ENCODE data around the gene PPFIBP1.

Gene PPFIBP1

GRCh38 chr12:27511723-27512045, 12.3 kb upstream of the PPFIBP1 start:
- Histone ChIP-seq H3K79me2 (ENCODE audit: low read length) (no peaks in the 10 kb centered on the region), H3K27me3 (replicated peaks; ENCODE audit: insufficient read depth, low read length) (no peaks in the 10 kb centered on the region), H3F3A (ENCODE audit: insufficient read depth, low read length) (no peaks in the 10 kb centered on the region), H3K4me3 (ENCODE audit: low read length) (no peak overlapping the region), H3K4me1 (ENCODE audit: low read length) (no peaks in the 10 kb centered on the region), H3K9me2 (replicated peaks; ENCODE audit: insufficient read depth, low read length) (no peaks in the 10 kb centered on the region; the same call in 1 of the 2 replicates), H3K9me3 (replicated peaks; ENCODE audit: insufficient read depth, low read length) (no peaks in the 10 kb centered on the region), H2AFZ (ENCODE audit: low read length) (no peak overlapping the region), H3K36me3 (replicated peaks; ENCODE audit: insufficient read depth, low read length) (no peaks in the 10 kb centered on the region), H3K9ac (ENCODE audit: low read length) (no peak overlapping the region), H3K4me2 (ENCODE audit: low read depth, low read length) (no peak overlapping the region), H3K27ac (ENCODE audit: low read length) (no peak overlapping the region), H4K20me1 (ENCODE audit: insufficient read depth, low read length) (no peaks in the 10 kb centered on the region)
- no peak for DNase-seq
- TF ChIP-seq EZH2 (optimal IDR thresholded peaks at IDR 0.05; ENCODE audit: low read depth, low read length), result no peak
- TF ChIP-seq CTCF (IDR thresholded peaks at IDR 0.05; ENCODE audit: low read length), result no peak
- TF ChIP-seq EZH2phosphoT487 (IDR thresholded peaks at IDR 0.05; ENCODE audit: low read length), result no peak

- Histone ChIP-seq H3K4me1 (ENCODE audit: low read length) (no peaks in the 10 kb centered on the region), H3K9me2 (replicated peaks; ENCODE audit: insufficient read depth, low read length) (no peaks in the 10 kb centered on the region; the same call in 1 of the 2 replicates), H3K9me3 (replicated peaks; ENCODE audit: insufficient read depth, low read length) (no peaks in the 10 kb centered on the region), H3K4me3 (ENCODE audit: low read length) (no peak overlapping the region), H3K36me3 (replicated peaks; ENCODE audit: insufficient read depth, low read length) (no peaks in the 10 kb centered on the region), H4K20me1 (ENCODE audit: insufficient read depth, low read length) (no peaks in the 10 kb centered on the region), H3F3A (ENCODE audit: insufficient read depth, low read length) (no peaks in the 10 kb centered on the region), H3K79me2 (ENCODE audit: low read length) (no peaks in the 10 kb centered on the region), H3K4me2 (ENCODE audit: low read depth, low read length) (no peak overlapping the region), H3K27ac (ENCODE audit: low read length) (no peak overlapping the region), H3K9ac (ENCODE audit: low read length) (no peak overlapping the region), H2AFZ (ENCODE audit: low read length) (no peak overlapping the region), H3K27me3 (replicated peaks; ENCODE audit: insufficient read depth, low read length) (no peaks in the 10 kb centered on the region)
- TF ChIP-seq EZH2 (optimal IDR thresholded peaks at IDR 0.05; ENCODE audit: low read depth, low read length) (no peak), EZH2phosphoT487 (IDR thresholded peaks at IDR 0.05; ENCODE audit: low read length) (no peak), CTCF (IDR thresholded peaks at IDR 0.05; ENCODE audit: low read length) (no peak)
- DNase-seq, result no peak
Measured at GRCh38 chr12:27513155-27513824, 10.7 kb upstream of the PPFIBP1 start.

GRCh38 chr12:27515671-27516070, 8.3 kb upstream of the PPFIBP1 start:
- no peaks in the 10 kb centered on the region for H3K4me1 ChIP-seq (ENCODE audit: low read length)
- no peak overlapping the region for H3K27ac ChIP-seq (ENCODE audit: low read length)
- H3K4me2 ChIP-seq (ENCODE audit: low read depth, low read length), result no peak overlapping the region
- H2AFZ ChIP-seq (ENCODE audit: low read length), result no peak overlapping the region
- no peaks in the 10 kb centered on the region for H3K27me3 ChIP-seq (replicated peaks; ENCODE audit: insufficient read depth, low read length)
- H3K9ac ChIP-seq (ENCODE audit: low read length), result no peak overlapping the region
- H3F3A ChIP-seq (ENCODE audit: insufficient read depth, low read length), result no peaks in the 10 kb centered on the region
- H3K79me2 ChIP-seq (ENCODE audit: low read length), result no peaks in the 10 kb centered on the region
- TF ChIP-seq EZH2phosphoT487 (IDR thresholded peaks at IDR 0.05; ENCODE audit: low read length) (no peak), CTCF (IDR thresholded peaks at IDR 0.05; ENCODE audit: low read length) (no peak), EZH2 (optimal IDR thresholded peaks at IDR 0.05; ENCODE audit: low read depth, low read length) (no peak)
- H3K36me3 ChIP-seq (replicated peaks; ENCODE audit: insufficient read depth, low read length), result no peaks in the 10 kb centered on the region
- no peaks in the 10 kb centered on the region; the same call in 1 of the 2 replicates for H3K9me2 ChIP-seq (replicated peaks; ENCODE audit: insufficient read depth, low read length)
- DNase-seq, result no peak
- H3K4me3 ChIP-seq (ENCODE audit: low read length), result no peak overlapping the region
- H3K9me3 ChIP-seq (replicated peaks; ENCODE audit: insufficient read depth, low read length), result no peaks in the 10 kb centered on the region
- no peaks in the 10 kb centered on the region for H4K20me1 ChIP-seq (ENCODE audit: insufficient read depth, low read length)

Data from MM.1S (cell line).